ENCODE measurements around the gene CREB1. TPM values are rescaled to one million over a fixed set of nuclear protein-coding genes. Genes with fewer than 3 reads are reported as not detected.

The CREB1 gene
- total and polyA plus RNA-seq, 2 donors (not counting 3 experiments of a cell fraction or from before 2014, with no cell fraction given): 31.0 to 71.1 TPM

GRCh38 chr2:207571370-207571769, 41.6 kb downstream of the CREB1 start:
- H3K27me3 ChIP-seq (ENCODE audit: control insufficient read depth in 2 of 2, insufficient read depth in 2 of 2, low read length in 2 of 2): no peaks in the 10 kb centered on the region
- H3K9me1 ChIP-seq (replicated peaks; ENCODE audit: control insufficient read depth, extremely low read depth, insufficient read depth, low read length): no peaks in the 10 kb centered on the region
- TF ChIP-seq, protein P1, sequence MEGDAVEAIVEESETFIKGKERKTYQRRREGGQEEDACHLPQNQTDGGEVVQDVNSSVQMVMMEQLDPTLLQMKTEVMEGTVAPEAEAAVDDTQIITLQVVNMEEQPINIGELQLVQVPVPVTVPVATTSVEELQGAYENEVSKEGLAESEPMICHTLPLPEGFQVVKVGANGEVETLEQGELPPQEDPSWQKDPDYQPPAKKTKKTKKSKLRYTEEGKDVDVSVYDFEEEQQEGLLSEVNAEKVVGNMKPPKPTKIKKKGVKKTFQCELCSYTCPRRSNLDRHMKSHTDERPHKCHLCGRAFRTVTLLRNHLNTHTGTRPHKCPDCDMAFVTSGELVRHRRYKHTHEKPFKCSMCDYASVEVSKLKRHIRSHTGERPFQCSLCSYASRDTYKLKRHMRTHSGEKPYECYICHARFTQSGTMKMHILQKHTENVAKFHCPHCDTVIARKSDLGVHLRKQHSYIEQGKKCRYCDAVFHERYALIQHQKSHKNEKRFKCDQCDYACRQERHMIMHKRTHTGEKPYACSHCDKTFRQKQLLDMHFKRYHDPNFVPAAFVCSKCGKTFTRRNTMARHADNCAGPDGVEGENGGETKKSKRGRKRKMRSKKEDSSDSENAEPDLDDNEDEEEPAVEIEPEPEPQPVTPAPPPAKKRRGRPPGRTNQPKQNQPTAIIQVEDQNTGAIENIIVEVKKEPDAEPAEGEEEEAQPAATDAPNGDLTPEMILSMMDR (IDR thresholded peaks at IDR 0.05; ENCODE audit: extremely low read depth in 1 of 2, insufficient read depth in 1 of 2, low read depth in 1 of 2, low read length in 2 of 2): no peak
- TF ChIP-seq POLR2AphosphoS5 (IDR thresholded peaks at IDR 0.05; ENCODE audit: insufficient read depth, low read depth, low read length) (no peak), POLR2A (IDR thresholded peaks at IDR 0.05; ENCODE audit: low read depth, low read length) (no peak), GATA2 (IDR thresholded peaks at IDR 0.05; ENCODE audit: insufficient read depth, insufficient read length, low read depth, low read length) (no peak), FOS (IDR thresholded peaks at IDR 0.05; ENCODE audit: borderline replicate concordance, insufficient read depth, low read length) (no peak)
- no peaks in the 10 kb centered on the region for H3K9me3 ChIP-seq (replicated peaks; ENCODE audit: control insufficient read depth, insufficient read depth, low read length)
- no peaks in the 10 kb centered on the region for H3K4me1 ChIP-seq (ENCODE audit: control insufficient read depth, extremely low read depth, insufficient read depth, low read length)
- BruUV-seq (replicated peaks): no TSS peak
- no peak overlapping the region for H3K27ac ChIP-seq (ENCODE audit: insufficient read depth, low read depth, low read length)
- intact Hi-C loops (cut with micrococcal nuclease): no loop called here
- no peak for DNase-seq (ENCODE audit: low read depth, low spot score)
- no peak for FAIRE-seq
- H3K79me2 ChIP-seq (ENCODE audit: control insufficient read depth, insufficient read depth, low read length): peaks cover 3% of the 10 kb centered on the region
- no peak overlapping the region for H3K9ac ChIP-seq (replicated peaks; ENCODE audit: extremely low read depth, insufficient read depth, low read length)
- no peak overlapping the region for H2AFZ ChIP-seq (ENCODE audit: low read depth, low read length)
- POLR2A ChIA-PET: no interaction called here
- CTCF ChIA-PET: no interaction called here
- H4K20me1 ChIP-seq (replicated peaks; ENCODE audit: control insufficient read depth, extremely low read depth, insufficient read depth, low read length): no peaks in the 10 kb centered on the region
- dilution Hi-C loops (cut with MboI; ENCODE audit: extremely low pct_ligation_motif_present, low sequenced_read_pairs): no loop called here
- H3K4me3 ChIP-seq (replicated peaks in 1 of 3; ENCODE audit: insufficient read depth in 1 of 3, low read depth in 1 of 3, low read length in 3 of 3): no peak overlapping the region
- no peak overlapping the region for H3K4me2 ChIP-seq (ENCODE audit: insufficient read depth, low read length)
- peaks cover 1 to 6% of the 10 kb centered on the region in 2 experiments for H3K36me3 ChIP-seq (ENCODE audit: control insufficient read depth in 2 of 2, extremely low read depth in 1 of 2, insufficient read depth in 2 of 2, low read length in 2 of 2)

DNA sequence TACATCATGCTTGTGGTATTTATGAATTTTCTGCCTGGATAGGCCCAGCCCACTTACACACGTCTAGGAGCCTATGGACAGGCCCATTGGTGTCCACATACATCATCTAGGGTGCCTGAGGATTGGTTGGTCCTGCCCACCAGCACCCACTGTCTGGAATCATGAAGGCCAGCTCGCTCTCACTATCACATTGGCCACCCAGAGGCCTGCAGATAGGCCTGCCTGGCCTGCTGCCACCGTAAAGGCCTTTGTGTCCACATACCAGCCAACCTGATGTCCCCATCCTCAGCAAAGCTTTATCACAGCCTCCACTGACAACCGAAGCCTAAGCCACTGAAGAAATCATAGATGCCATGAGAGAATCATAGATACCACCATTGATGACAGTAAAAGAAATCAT, 55.2 kb downstream of the CREB1 start:
- dilution Hi-C loops (cut with MboI; ENCODE audit: extremely low pct_ligation_motif_present, low sequenced_read_pairs): no loop called here
- no peaks in the 10 kb centered on the region for H3K9me3 ChIP-seq (replicated peaks; ENCODE audit: control insufficient read depth, insufficient read depth, low read length)
- POLR2A ChIA-PET: no interaction called here
- no peaks in the 10 kb centered on the region for H4K20me1 ChIP-seq (replicated peaks; ENCODE audit: control insufficient read depth, extremely low read depth, insufficient read depth, low read length)
- FAIRE-seq: no peak
- no peaks in the 10 kb centered on the region for H3K79me2 ChIP-seq (ENCODE audit: control insufficient read depth, insufficient read depth, low read length)
- H3K36me3 ChIP-seq (ENCODE audit: control insufficient read depth in 2 of 2, extremely low read depth in 1 of 2, insufficient read depth in 2 of 2, low read length in 2 of 2): peaks cover 5 to 12% of the 10 kb centered on the region in 2 experiments
- H2AFZ ChIP-seq (ENCODE audit: low read depth, low read length): no peak overlapping the region
- H3K27ac ChIP-seq (ENCODE audit: insufficient read depth, low read depth, low read length): no peak overlapping the region
- no peaks in the 10 kb centered on the region for H3K4me1 ChIP-seq (ENCODE audit: control insufficient read depth, extremely low read depth, insufficient read depth, low read length)
- no peak overlapping the region for H3K4me3 ChIP-seq (replicated peaks in 1 of 3; ENCODE audit: insufficient read depth in 1 of 3, low read depth in 1 of 3, low read length in 3 of 3)
- no peaks in the 10 kb centered on the region for H3K9me1 ChIP-seq (replicated peaks; ENCODE audit: control insufficient read depth, extremely low read depth, insufficient read depth, low read length)
- no peaks in the 10 kb centered on the region for H3K27me3 ChIP-seq (ENCODE audit: control insufficient read depth in 2 of 2, insufficient read depth in 2 of 2, low read length in 2 of 2)
- intact Hi-C loops (cut with micrococcal nuclease): no loop called here
- no peak overlapping the region for H3K4me2 ChIP-seq (ENCODE audit: insufficient read depth, low read length)
- CTCF ChIA-PET: no interaction called here
- TF ChIP-seq POLR2AphosphoS5 (IDR thresholded peaks at IDR 0.05; ENCODE audit: insufficient read depth, low read depth, low read length) (no peak), GATA2 (IDR thresholded peaks at IDR 0.05; ENCODE audit: insufficient read depth, insufficient read length, low read depth, low read length) (no peak), POLR2A (IDR thresholded peaks at IDR 0.05; ENCODE audit: low read depth, low read length) (no peak), FOS (IDR thresholded peaks at IDR 0.05; ENCODE audit: borderline replicate concordance, insufficient read depth, low read length) (no peak), JUN (IDR thresholded peaks at IDR 0.05; ENCODE audit: borderline replicate concordance, insufficient read depth, insufficient read length, low read depth) (no peak), EZH2 (IDR thresholded peaks at IDR 0.05; ENCODE audit: borderline replicate concordance, low read depth, low read length, severe bottlenecking) (no peak), MYC (IDR thresholded peaks at IDR 0.05; ENCODE audit: low read depth, low read length) (no peak)
- TF ChIP-seq, protein P2, sequence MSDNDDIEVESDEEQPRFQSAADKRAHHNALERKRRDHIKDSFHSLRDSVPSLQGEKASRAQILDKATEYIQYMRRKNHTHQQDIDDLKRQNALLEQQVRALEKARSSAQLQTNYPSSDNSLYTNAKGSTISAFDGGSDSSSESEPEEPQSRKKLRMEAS (IDR thresholded peaks at IDR 0.05; ENCODE audit: insufficient read depth, insufficient read length): no peak
- TF ChIP-seq, protein P1 (IDR thresholded peaks at IDR 0.05; ENCODE audit: extremely low read depth in 1 of 2, insufficient read depth in 1 of 2, low read depth in 1 of 2, low read length in 2 of 2): no peak
- H3K9ac ChIP-seq (replicated peaks; ENCODE audit: extremely low read depth, insufficient read depth, low read length): no peak overlapping the region
- no peak for DNase-seq (ENCODE audit: low read depth, low spot score)
- BruUV-seq (replicated peaks): no TSS peak
